ENCODE measurements around the gene SLC35B2.

DNA sequence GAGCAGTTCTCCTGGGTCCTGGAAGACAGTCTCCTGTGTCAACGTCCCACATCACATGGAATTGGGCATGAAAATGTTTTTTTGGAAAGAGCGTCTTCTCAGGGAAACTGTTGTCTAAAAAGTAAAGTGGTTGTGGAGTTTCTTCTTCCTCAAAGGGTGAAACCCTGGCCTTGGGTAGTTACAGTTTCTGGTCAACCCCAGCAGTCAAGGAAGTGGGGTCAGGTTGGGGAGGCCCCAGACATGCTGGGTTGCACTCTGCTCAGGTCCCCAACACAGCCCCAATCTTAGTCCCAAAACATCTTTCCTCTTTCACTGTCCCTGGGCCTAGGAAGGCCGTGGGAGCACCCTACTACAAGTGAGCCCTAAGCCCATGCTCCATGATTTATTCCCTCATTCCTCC is 9.0 kb upstream of the SLC35B2 start:
- TF ChIP-seq YY1 (IDR thresholded peaks at IDR 0.05; ENCODE audit: insufficient read depth, insufficient read length) (no peak), ZNF274 (IDR thresholded peaks at IDR 0.05; ENCODE audit: low read depth, low read length) (no peak)
